Colonic mucosa (tissue), 4 donors: ENCODE data around the gene C16orf92. TPM values are rescaled to one million over a fixed set of nuclear protein-coding genes. Genes with fewer than 3 reads are reported as not detected.
"Not testable (repeated sequence)": the region's sequence is repeated elsewhere in the genome, so short reads cannot be mapped to it uniquely, and the experiment has no call there.

ENCODE experiments used
- DNase-seq: peaks from one replicate; pipeline ENCODE4 v3.0.0-alpha.2; 2020
- H3K27ac ChIP-seq: fragments of 200-600 bp; one replicate; pipeline ENCODE4 v1.8.0; 2021
- H3K27me3 ChIP-seq: fragments of 200-600 bp; one replicate; pipeline ENCODE4 v1.8.0; 2021
- H3K36me3 ChIP-seq: fragments of 200-600 bp; one replicate; pipeline ENCODE4 v1.8.0; 2021
- H3K4me1 ChIP-seq: fragments of 200-600 bp; one replicate; pipeline ENCODE4 v1.8.0; 2021; ENCODE audit warnings: mild to moderate bottlenecking
- H3K4me3 ChIP-seq: fragments of 200-600 bp; one replicate; pipeline ENCODE4 v1.8.0; 2021
- H3K9ac ChIP-seq, 2 donors: one replicate each; pipeline ENCODE4 v1.7.0; 2013; ENCODE audit warnings: control low read depth in 2 of 2, low read depth in 2 of 2, low read length in 2 of 2
- H3K9me3 ChIP-seq: fragments of 200-600 bp; one replicate; pipeline ENCODE4 v1.8.0; 2021
- CTCF ChIP-seq: fragments of 200-600 bp; IDR thresholded peaks from one replicate; pipeline ENCODE4 v1.8.0; 2022; ENCODE audit warnings: antibody characterized with exemption, mild to moderate bottlenecking
- intact Hi-C: fragments of 100-400 bp; cut with DNase I; formaldehyde crosslinking; loops from one replicate; pipeline ENCODE4 v1.14.1; 2022
- total RNA-seq, 2 donors: library from RNA; stranded (reverse); fragmentation: NEBNext Ultra II Directional in 1 of 2; extraction: Animal tissue kit (Norgen Biotek cat#: 25700) in 1 of 2; gene quantifications; one replicate each; pipeline ENCODE4 v1.2.1, GENCODE V29; 2021
- donor health status: healthy.
- donor health status: DM: no; HTN: no; CAD: no.
- donor health status: DM: no; HTN: no; CAD: no.

Gene C16orf92
- total RNA-seq, 2 donors from 2014 or later, result not detected

- no peak overlapping the region for H3K9ac ChIP-seq
- H3K27me3 ChIP-seq, result peaks cover 14% of the 10 kb centered on the region
- TF ChIP-seq CTCF, result no peak
- H3K36me3 ChIP-seq, result no peaks in the 10 kb centered on the region
- H3K4me3 ChIP-seq, result peak overlapping the region; percentile 41
- no peak overlapping the region for H3K27ac ChIP-seq
- intact Hi-C loops, result loop anchor here (5.0 kb wide), 1 partner anchor 148 kb away; the partner anchor contains the start of gene CDIPT
- peaks cover 14% of the 10 kb centered on the region for H3K4me1 ChIP-seq
- no peaks in the 10 kb centered on the region for H3K9me3 ChIP-seq
- DNase-seq, result no peak
These were observed 12.8 kb upstream of the C16orf92 start for GRCh38 chr16:30009990-30010843.

- H3K9me3 ChIP-seq, result no peaks in the 10 kb centered on the region
- no peak within 1 kb of the TSS for H3K27ac ChIP-seq
- peaks cover 14% of the 10 kb centered on the region for H3K4me1 ChIP-seq
- H3K9ac ChIP-seq, result peak within 1 kb of the TSS in 1 of 2 donors; percentile 43
- H3K4me3 ChIP-seq, result peak within 1 kb of the TSS; percentile 41
- intact Hi-C loops, result no loop called here
- peaks cover 14% of the 10 kb centered on the region for H3K27me3 ChIP-seq
- no peak for DNase-seq
- TF ChIP-seq CTCF, result no peak
- H3K36me3 ChIP-seq, result no peaks in the 10 kb centered on the region
These were observed 11.9 kb upstream of the C16orf92 start, which contains the start of gene DOC2A for GRCh38 chr16:30010844-30011713. TSS of gene DOC2A (minus strand) at chr16:30011027. CDS start at chr16:30010222, 805 bp downstream.

GRCh38 chr16:30011714-30012504 is 11.1 kb upstream of the C16orf92 start:
- no peaks in the 10 kb centered on the region for H3K36me3 ChIP-seq
- H3K9ac ChIP-seq, result no peak overlapping the region
- DNase-seq, result no peak
- H3K9me3 ChIP-seq, result no peaks in the 10 kb centered on the region
- TF ChIP-seq CTCF, result no peak
- H3K4me1 ChIP-seq, result peaks cover 14% of the 10 kb centered on the region
- no peak overlapping the region for H3K27ac ChIP-seq
- no peak overlapping the region for H3K4me3 ChIP-seq
- peaks cover 14% of the 10 kb centered on the region for H3K27me3 ChIP-seq
- intact Hi-C loops, result no loop called here

- H3K9me3 ChIP-seq, intact Hi-C loops, H3K36me3 ChIP-seq, DNase-seq, H3K4me3 ChIP-seq, H3K9ac ChIP-seq, H3K27ac ChIP-seq: not testable (repeated sequence)
- H3K4me1 ChIP-seq, result peaks cover 14% of the 10 kb centered on the region
- peaks cover 14% of the 10 kb centered on the region for H3K27me3 ChIP-seq
These were observed 10.4 kb upstream of the C16orf92 start for GRCh38 chr16:30012598-30012997.

- H3K27me3 ChIP-seq, intact Hi-C loops, DNase-seq, H3K4me3 ChIP-seq, H3K36me3 ChIP-seq, H3K9ac ChIP-seq, H3K27ac ChIP-seq, H3K9me3 ChIP-seq: not testable (repeated sequence)
- peaks cover 11% of the 10 kb centered on the region for H3K4me1 ChIP-seq
These were observed 7.5 kb upstream of the C16orf92 start for GRCh38 chr16:30015450-30015849.
